CD14-positive monocyte (primary cell): Measurements from ENCODE around the gene GOLGA3. TPM values are rescaled to one million over a fixed set of nuclear protein-coding genes. Genes with fewer than 3 reads are reported as not detected.

Source experiments
- DNase-seq, 3 donors: peaks; one replicate each; pipeline ENCODE4 v3.0.0-alpha.2; 2011 to 2022
- H2AFZ ChIP-seq: 2 replicates; pipeline ENCODE4 v1.6.0; 2012; ENCODE audit warnings: mild to moderate bottlenecking, low read depth, low read length, inconsistent platforms; ENCODE audit not compliant: insufficient read depth, poor library complexity, severe bottlenecking
- H3K27ac ChIP-seq, 2 donors: 1 replicate in 1 of 2; 2 replicates in 1 of 2; pipeline ENCODE4 v1.5.1; 2012 to 2013; ENCODE audit warnings: low read length in 2 of 2, control low read depth in 1 of 2, inconsistent platforms in 1 of 2, low read depth in 1 of 2, mild to moderate bottlenecking in 1 of 2
- H3K27me3 ChIP-seq, 2 donors: one replicate each; pipeline versions ENCODE4 v1.6.0 to v1.6.1; 2011 to 2013; ENCODE audit warnings: low read length in 2 of 2; ENCODE audit not compliant: control insufficient read depth in 2 of 2, insufficient read depth in 2 of 2
- H3K36me3 ChIP-seq, 2 donors: replicated peaks in 1 of 2; 1 replicate in 1 of 2; 2 replicates in 1 of 2; pipeline versions ENCODE4 v1.5.1 to v1.6.1; 2012 to 2013; ENCODE audit warnings: low read length in 2 of 2, control low read depth in 1 of 2, inconsistent platforms in 1 of 2, mild to moderate bottlenecking in 1 of 2; ENCODE audit not compliant: insufficient read depth in 2 of 2, control insufficient read depth in 1 of 2
- H3K4me1 ChIP-seq, 2 donors: 1 replicate in 1 of 2; 2 replicates in 1 of 2; pipeline versions ENCODE4 v1.5.1 to v1.6.1; 2012 to 2013; ENCODE audit warnings: low read length in 2 of 2, control low read depth in 1 of 2, inconsistent platforms in 1 of 2, mild to moderate bottlenecking in 1 of 2, moderate library complexity in 1 of 2; ENCODE audit not compliant: insufficient read depth in 2 of 2, control insufficient read depth in 1 of 2
- H3K4me2 ChIP-seq: replicated peaks from 2 replicates; pipeline ENCODE3; 2012; ENCODE audit warnings: low read length, moderate library complexity, mild to moderate bottlenecking; ENCODE audit not compliant: poor library complexity, severe bottlenecking; ENCODE audit errors: extremely low read depth
- H3K4me3 ChIP-seq, 3 experiments: fragments of 200-600 bp in 1 of 3; sonication (generic) in 1 of 3; replicated peaks in 1 of 3; 1 replicate in 2 of 3; 2 replicates in 1 of 3; pipeline ENCODE4 v1.5.1; 2011 to 2013; ENCODE audit warnings: low read length in 3 of 3, mild to moderate bottlenecking in 3 of 3, control low read depth in 2 of 3, low read depth in 2 of 3, inconsistent platforms in 1 of 3, moderate library complexity in 1 of 3
- H3K79me2 ChIP-seq: 2 replicates; pipeline ENCODE4 v1.6.0; 2012; ENCODE audit warnings: mild to moderate bottlenecking, control low read depth, inconsistent platforms, low read length, moderate library complexity; ENCODE audit not compliant: insufficient read depth
- H3K9ac ChIP-seq: 2 replicates; pipeline ENCODE4 v1.6.0; 2017; ENCODE audit warnings: low read length, mild to moderate bottlenecking; ENCODE audit not compliant: insufficient read depth, poor library complexity, severe bottlenecking
- H3K9me3 ChIP-seq, 2 donors: replicated peaks in 1 of 2; 1 replicate in 1 of 2; 2 replicates in 1 of 2; pipeline versions ENCODE4 v1.5.1 to v1.6.1; 2012 to 2013; ENCODE audit warnings: low read length in 2 of 2, control low read depth in 1 of 2; ENCODE audit not compliant: control insufficient read depth in 1 of 2, insufficient read depth in 1 of 2
- H4K20me1 ChIP-seq: 2 replicates; pipeline ENCODE4 v1.6.0; 2012; ENCODE audit warnings: mild to moderate bottlenecking, low read length, control low read depth, moderate library complexity; ENCODE audit not compliant: insufficient read depth
- H3K27ac Mint-ChIP-seq, 7 donors: one replicate each; pipeline ENCODE4 v1.8.0; 2020; ENCODE audit warnings: mild to moderate bottlenecking in 7 of 7, mixed read lengths in 7 of 7, moderate library complexity in 6 of 7, inconsistent platforms in 2 of 7
- H3K27me3 Mint-ChIP-seq, 3 donors: one replicate each; pipeline ENCODE4 v1.8.0; 2021 to 2022; ENCODE audit warnings: low read depth in 3 of 3, mild to moderate bottlenecking in 3 of 3, mixed read lengths in 3 of 3, moderate library complexity in 3 of 3, inconsistent platforms in 1 of 3
- H3K36me3 Mint-ChIP-seq, 2 donors: one replicate each; pipeline ENCODE4 v1.8.0; 2020; ENCODE audit warnings: mixed read lengths in 2 of 2, inconsistent platforms in 1 of 2, mild to moderate bottlenecking in 1 of 2
- H3K4me1 Mint-ChIP-seq: one replicate; pipeline ENCODE4 v1.8.0; 2020; ENCODE audit warnings: mild to moderate bottlenecking, mixed read lengths
- H3K4me3 Mint-ChIP-seq, 2 donors: one replicate each; pipeline ENCODE4 v1.8.0; 2020; ENCODE audit warnings: mild to moderate bottlenecking in 2 of 2, mixed read lengths in 2 of 2, moderate library complexity in 1 of 2
- H3K9me3 Mint-ChIP-seq, 7 donors: one replicate each; pipeline ENCODE4 v1.8.0; 2020 to 2022; ENCODE audit warnings: mixed read lengths in 7 of 7, mild to moderate bottlenecking in 6 of 7, moderate library complexity in 6 of 7, inconsistent platforms in 2 of 7
- CTCF ChIP-seq: fragments of 200-600 bp; IDR thresholded peaks from one replicate; pipeline ENCODE4 v1.8.0; 2022; ENCODE audit warnings: antibody characterized with exemption, mild to moderate bottlenecking
- WGBS: methylation state at CpG from one replicate; pipeline ENCODE4 v1.1.5; 2013; ENCODE audit warnings: missing lambda C conversion rate; ENCODE audit not compliant: insufficient coverage; 5-methylcytosine and 5-hydroxymethylcytosine counted together
- intact Hi-C, 2 donors: fragments of 100-400 bp; cut with micrococcal nuclease; formaldehyde crosslinking; loops; one replicate each; pipeline versions ENCODE4 v1.15.0 to v1.15.1; 2023
- polyA plus RNA-seq, 3 donors: library from polyadenylated mRNA; depleted of rRNA in 1 of 3; unstranded in 2 of 3; stranded (reverse) in 1 of 3; fragments of 300-500 nt in 2 of 3; fragments of >200 nt in 1 of 3; fragmentation: Illumina TruSeq in 2 of 3; gene quantifications; 1 replicate in 2 of 3; 2 replicates in 1 of 3; pipeline ENCODE4 v1.2.3, GENCODE V29; 2012 to 2021

The GOLGA3 gene
- polyA plus RNA-seq, 3 donors = 1.2 to 12.0 (median 2.4) TPM

GRCh38 chr12:132720606-132721345, 107.9 kb downstream of the GOLGA3 start:
- WGBS = 98% methylated on average over 20 of the region's 25 CpGs
- Histone ChIP-seq H3K36me3 (peaks cover 77 to 93% of the 10 kb centered on the region in 2 donors), H3K4me3 (no peak overlapping the region), H3K27ac (no peak overlapping the region), H3K79me2 (no peaks in the 10 kb centered on the region), H3K27me3 (no peaks in the 10 kb centered on the region), H3K9ac (no peak overlapping the region), H4K20me1 (peaks cover 4% of the 10 kb centered on the region), H2AFZ (no peak overlapping the region), H3K4me2 (no peak overlapping the region), H3K4me1 (no peaks in the 10 kb centered on the region), H3K9me3 (no peaks in the 10 kb centered on the region)
- Mint-ChIP-seq H3K27ac (peak overlapping the region in 4 of 7 donors; percentile 41 to 74 (median 59)), H3K4me3 (no peak overlapping the region), H3K27me3 (no peaks in the 10 kb centered on the region), H3K4me1 (no peaks in the 10 kb centered on the region), H3K9me3 (peaks cover 0 to 4% (median 0%) of the 10 kb centered on the region in 7 donors), H3K36me3 (peaks cover 71 to 94% of the 10 kb centered on the region in 2 donors)
- intact Hi-C loops = no loop called here
- DNase-seq = peak in 1 of 3 donors; percentile 2
- no peak for TF ChIP-seq CTCF

- Histone ChIP-seq H2AFZ (no peak overlapping the region), H3K27me3 (no peaks in the 10 kb centered on the region), H3K4me2 (no peak overlapping the region), H3K36me3 (peaks cover 72 to 90% of the 10 kb centered on the region in 2 donors), H3K9me3 (no peaks in the 10 kb centered on the region), H3K79me2 (no peaks in the 10 kb centered on the region), H4K20me1 (peaks cover 4% of the 10 kb centered on the region), H3K4me3 (no peak overlapping the region), H3K4me1 (no peaks in the 10 kb centered on the region), H3K9ac (no peak overlapping the region), H3K27ac (no peak overlapping the region)
- Mint-ChIP-seq H3K4me3 (no peak overlapping the region), H3K4me1 (no peaks in the 10 kb centered on the region), H3K27ac (no peak overlapping the region), H3K27me3 (no peaks in the 10 kb centered on the region), H3K9me3 (peaks cover 0 to 4% (median 0%) of the 10 kb centered on the region in 7 donors), H3K36me3 (peaks cover 67 to 94% of the 10 kb centered on the region in 2 donors)
- WGBS = 94% methylated on average over 11 of the region's 12 CpGs
- no peak for DNase-seq
- no peak for TF ChIP-seq CTCF
- intact Hi-C loops = loop anchor here in 1 of 2 donors (10.0 kb wide), 1 partner anchor 105 kb away; the partner anchor contains the start of gene GOLGA3
These were observed 108.7 kb downstream of the GOLGA3 start for GRCh38 chr12:132719954-132720324.
